Measurements from ENCODE around the gene RAB1A.

GRCh38 chr2:65133626-65134025 is 3.7 kb upstream of the RAB1A start:
- TF ChIP-seq YY1 (IDR thresholded peaks at IDR 0.05; ENCODE audit: low read depth), result no peak
- no peak for TF ChIP-seq EGR1 (IDR thresholded peaks at IDR 0.05)
- TF ChIP-seq CEBPB (IDR thresholded peaks at IDR 0.05), result no peak
- TF ChIP-seq MAX (IDR thresholded peaks at IDR 0.05), result no peak
- TF ChIP-seq RAD21 (IDR thresholded peaks at IDR 0.05; ENCODE audit: low read depth), result no peak
- TF ChIP-seq EP300 (IDR thresholded peaks at IDR 0.05; ENCODE audit: borderline replicate concordance), result no peak
- no peak for TF ChIP-seq FOXM1 (IDR thresholded peaks at IDR 0.05; ENCODE audit: borderline replicate concordance, low read depth)
- TF ChIP-seq REST (IDR thresholded peaks at IDR 0.05; ENCODE audit: low read depth), result no peak
- no peak for TF ChIP-seq ZBTB7A (IDR thresholded peaks at IDR 0.05; ENCODE audit: low read depth)
- no peak for TF ChIP-seq TCF12 (IDR thresholded peaks at IDR 0.05; ENCODE audit: low read depth)
- TF ChIP-seq TAF1 (IDR thresholded peaks at IDR 0.05; ENCODE audit: low read depth), result no peak
- no peak for TF ChIP-seq USF1 (IDR thresholded peaks at IDR 0.05)
- TF ChIP-seq CREB1 (IDR thresholded peaks at IDR 0.05; ENCODE audit: low read depth), result no peak
- TF ChIP-seq NFIC (IDR thresholded peaks at IDR 0.05), result no peak

All from Ishikawa (cell line).